OCI-LY7 (cell line): ENCODE data around the gene MESD. TPM values are rescaled to one million over a fixed set of nuclear protein-coding genes. Genes with fewer than 3 reads are reported as not detected.

ENCODE experiments used
- BruUV-seq: library from RNA; stranded (reverse); fragments of 400-500 nt; replicated peaks from 2 replicates; lab custom pipeline; 2021; lab: Mats Ljungman, UMichigan
- CTCF ChIA-PET: fragments of 300-600 bp; sonication (Branson Sonifier 250); formaldehyde crosslinking; loops from one replicate; lab custom pipeline; 2022; ENCODE audit warnings: antibody characterized with exemption; ENCODE audit not compliant: unreplicated experiment; lab: Charles Lee
- POLR2A ChIA-PET: fragments of 300-600 bp; sonication (Branson Sonifier 250); formaldehyde crosslinking; loops from one replicate; lab custom pipeline; 2022; ENCODE audit warnings: antibody characterized with exemption; lab: Charles Lee
- DNase-seq: peaks from one replicate; pipeline ENCODE4 v3.0.0-alpha.2; 2015; ENCODE audit warnings: low spot score
- H2AFZ ChIP-seq: fragments of 200-600 bp; sonication (generic), shearing (Covaris generic); 2 replicates; pipeline ENCODE4 v1.6.1; 2014; ENCODE audit warnings: mild to moderate bottlenecking, antibody characterized with exemption, low read length, moderate library complexity
- H3K27ac ChIP-seq: fragments of 200-600 bp; sonication (generic); 2 replicates; pipeline ENCODE4 v1.5.1; 2014; ENCODE audit warnings: mixed run types, low read depth, mild to moderate bottlenecking, moderate library complexity, low read length, inconsistent platforms; ENCODE audit not compliant: poor library complexity, severe bottlenecking
- H3K36me3 ChIP-seq: fragments of 200-600 bp; sonication (generic); 2 replicates; pipeline ENCODE4 v1.6.1; 2014; ENCODE audit warnings: mild to moderate bottlenecking, antibody characterized with exemption, low read length, moderate library complexity, mixed read lengths; ENCODE audit not compliant: insufficient read depth
- H3K4me1 ChIP-seq: fragments of 200-600 bp; sonication (generic); 2 replicates; pipeline ENCODE4 v1.5.1; 2014; ENCODE audit warnings: mild to moderate bottlenecking, low read length; ENCODE audit not compliant: insufficient read depth, poor library complexity, severe bottlenecking
- H3K4me2 ChIP-seq: fragments of 200-600 bp; sonication (generic); 2 replicates; pipeline ENCODE4 v1.6.1; 2014; ENCODE audit warnings: mild to moderate bottlenecking, low read length
- H3K4me3 ChIP-seq: fragments of 200-600 bp; sonication (generic); 2 replicates; pipeline ENCODE4 v1.5.1; 2014; ENCODE audit warnings: mild to moderate bottlenecking, low read depth, low read length; ENCODE audit not compliant: poor library complexity, severe bottlenecking
- H3K79me2 ChIP-seq: fragments of 200-600 bp; sonication (generic); 2 replicates; pipeline ENCODE4 v1.6.1; 2016; ENCODE audit warnings: low read depth, mild to moderate bottlenecking, low read length, moderate library complexity, mixed read lengths; ENCODE audit not compliant: insufficient read depth
- H3K9me2 ChIP-seq: fragments of 200-600 bp; sonication (generic); 2 replicates; pipeline ENCODE4 v1.6.1; 2016; ENCODE audit warnings: mild to moderate bottlenecking, low read length, mixed read lengths; ENCODE audit not compliant: insufficient read depth
- H3K9me3 ChIP-seq: fragments of 200-600 bp; sonication (generic); 2 replicates; pipeline ENCODE4 v1.6.1; 2014; ENCODE audit warnings: mild to moderate bottlenecking, mixed run types, low read length, mixed read lengths
- H4K20me1 ChIP-seq: fragments of 200-600 bp; sonication (generic); 2 replicates; pipeline ENCODE4 v1.6.1; 2014; ENCODE audit warnings: mild to moderate bottlenecking, antibody characterized with exemption, low read length, moderate library complexity, mixed read lengths; ENCODE audit not compliant: insufficient read depth
- CTCF ChIP-seq: fragments of 200-600 bp; sonication (generic); conservative IDR thresholded peaks from 2 replicates; pipeline ENCODE4 v1.5.1; 2014; ENCODE audit warnings: mild to moderate bottlenecking, antibody characterized with exemption, low read length, moderate library complexity, mixed read lengths
- EZH2phosphoT487 ChIP-seq: fragments of 200-600 bp; sonication (generic); IDR thresholded peaks from 2 replicates; pipeline ENCODE4 v1.6.1; 2018; ENCODE audit warnings: low read depth, borderline replicate concordance, mild to moderate bottlenecking, mixed run types, antibody characterized with exemption, low read length, moderate library complexity, mixed read lengths
- intact Hi-C: fragments of 100-400 bp; cut with micrococcal nuclease; formaldehyde crosslinking; loops from one replicate; pipeline ENCODE4 v1.10.0; 2022; ENCODE audit not compliant: unreplicated experiment
- total RNA-seq, 2 experiments: library from RNA; depleted of rRNA in 1 of 2; stranded (reverse); fragments of >200 nt in 1 of 2; shearing (Covaris generic) in 1 of 2; gene quantifications; 2 replicates each; pipeline ENCODE4 v1.2.3, GENCODE V29; 2014 to 2022

The MESD gene
- total RNA-seq, 2 experiments from 2014 or later = 17.3 to 27.7 TPM

- no TSS peak for BruUV-seq
- H2AFZ ChIP-seq = no peak overlapping the region
- no peaks in the 10 kb centered on the region for H3K4me1 ChIP-seq
- ChIA-PET POLR2A (no interaction called here), CTCF (no interaction called here)
- H3K9me3 ChIP-seq = no peaks in the 10 kb centered on the region
- TF ChIP-seq CTCF = no peak
- no peak for TF ChIP-seq EZH2phosphoT487
- no peaks in the 10 kb centered on the region for H3K36me3 ChIP-seq
- H3K79me2 ChIP-seq = no peaks in the 10 kb centered on the region
- H3K4me3 ChIP-seq = no peak overlapping the region
- H4K20me1 ChIP-seq = no peaks in the 10 kb centered on the region
- no peaks in the 10 kb centered on the region for H3K9me2 ChIP-seq
- no peak for DNase-seq
- H3K27ac ChIP-seq = no peak overlapping the region
- H3K4me2 ChIP-seq = no peak overlapping the region
- intact Hi-C loops = no loop called here
These were observed 48.8 kb downstream of the MESD start for GRCh38 chr15:80940851-80941250.

GRCh38 chr15:80940331-80940730 lies 49.3 kb downstream of the MESD start:
- TF ChIP-seq CTCF = no peak
- no peak for TF ChIP-seq EZH2phosphoT487
- no peaks in the 10 kb centered on the region for H3K4me1 ChIP-seq
- intact Hi-C loops = no loop called here
- H3K79me2 ChIP-seq = no peaks in the 10 kb centered on the region
- H3K9me2 ChIP-seq = no peaks in the 10 kb centered on the region
- DNase-seq = no peak
- ChIA-PET POLR2A (interaction anchor here (1.2 kb wide), 1 partner anchor 17 kb away, joined by 3 read pairs; no protein-coding TSS in a partner anchor), CTCF (no interaction called here)
- H3K36me3 ChIP-seq = no peaks in the 10 kb centered on the region
- no peak overlapping the region for H3K4me3 ChIP-seq
- H4K20me1 ChIP-seq = no peaks in the 10 kb centered on the region
- no peak overlapping the region for H3K4me2 ChIP-seq
- H3K9me3 ChIP-seq = no peaks in the 10 kb centered on the region
- no TSS peak for BruUV-seq
- H2AFZ ChIP-seq = no peak overlapping the region
- no peak overlapping the region for H3K27ac ChIP-seq

- no peak for TF ChIP-seq EZH2phosphoT487
- no peak for TF ChIP-seq CTCF
- H2AFZ ChIP-seq = no peak overlapping the region
- ChIA-PET CTCF (no interaction called here), POLR2A (interaction anchor here (0.5 to 1.2 kb wide), 2 partner anchors 18 to 74 kb away, joined by 3 read pairs; no protein-coding TSS in a partner anchor)
- no peaks in the 10 kb centered on the region for H3K36me3 ChIP-seq
- no peaks in the 10 kb centered on the region for H3K9me3 ChIP-seq
- H3K4me2 ChIP-seq = no peak overlapping the region
- no peak overlapping the region for H3K4me3 ChIP-seq
- intact Hi-C loops = no loop called here
- no peaks in the 10 kb centered on the region for H3K79me2 ChIP-seq
- no peak overlapping the region for H3K27ac ChIP-seq
- no peak for DNase-seq
- H3K4me1 ChIP-seq = no peaks in the 10 kb centered on the region
- H3K9me2 ChIP-seq = no peaks in the 10 kb centered on the region
- no TSS peak for BruUV-seq
- H4K20me1 ChIP-seq = no peaks in the 10 kb centered on the region
These were observed 50.4 kb downstream of the MESD start for GRCh38 chr15:80939216-80939615.
